ENCODE measurements around the gene SPSB4.
"Not testable (repeated sequence)": the region's sequence is repeated elsewhere in the genome, so short reads cannot be mapped to it uniquely, and the experiment has no call there.

The SPSB4 gene

GRCh38 chr3:141095546-141095937, 44.4 kb downstream of the SPSB4 start:
- DNase-seq (ENCODE audit: low spot score): no peak

- no peak for DNase-seq (ENCODE audit: low spot score)
Measured at GRCh38 chr3:141096164-141096563, 45.0 kb downstream of the SPSB4 start.

- DNase-seq (ENCODE audit: low spot score): no peak
Measured at GRCh38 chr3:141096981-141097380, 45.8 kb downstream of the SPSB4 start.

- DNase-seq (ENCODE audit: low spot score): no peak
Measured at GRCh38 chr3:141100112-141100511, 49.0 kb downstream of the SPSB4 start.

GRCh38 chr3:141100531-141101320, 49.6 kb downstream of the SPSB4 start:
- no peak for DNase-seq (ENCODE audit: low spot score)

- no peak for DNase-seq (ENCODE audit: low spot score)
Measured at GRCh38 chr3:141102372-141102771, 51.2 kb downstream of the SPSB4 start.

GRCh38 chr3:141103067-141103466, 51.9 kb downstream of the SPSB4 start:
- DNase-seq (ENCODE audit: low spot score): no peak

GRCh38 chr3:141103503-141103902, 52.4 kb downstream of the SPSB4 start:
- DNase-seq (ENCODE audit: low spot score): no peak

- peak; percentile 95 for DNase-seq (ENCODE audit: low spot score)
Measured at GRCh38 chr3:141104151-141104821, 53.1 kb downstream of the SPSB4 start.

- DNase-seq (ENCODE audit: low spot score): peak; percentile 74
Measured at GRCh38 chr3:141105828-141106628, 54.9 kb downstream of the SPSB4 start.

- DNase-seq (ENCODE audit: low spot score): no peak
Measured at GRCh38 chr3:141106842-141107241, 55.7 kb downstream of the SPSB4 start.

- no peak for DNase-seq (ENCODE audit: low spot score)
Measured at GRCh38 chr3:141108039-141108438, 56.9 kb downstream of the SPSB4 start.

GRCh38 chr3:141109751-141110150, 58.6 kb downstream of the SPSB4 start:
- no peak for DNase-seq (ENCODE audit: low spot score)

- DNase-seq (ENCODE audit: low spot score): no peak
Measured at GRCh38 chr3:141110322-141110721, 59.2 kb downstream of the SPSB4 start.

- no peak for DNase-seq (ENCODE audit: low spot score)
Measured at GRCh38 chr3:141111364-141112155, 60.4 kb downstream of the SPSB4 start.

GRCh38 chr3:141112686-141113297, 61.6 kb downstream of the SPSB4 start:
- DNase-seq (ENCODE audit: low spot score): no peak

GRCh38 chr3:141113680-141114079, 62.5 kb downstream of the SPSB4 start:
- not testable (repeated sequence) for DNase-seq (ENCODE audit: low spot score)

- no peak for DNase-seq (ENCODE audit: low spot score)
Measured at GRCh38 chr3:141114179-141114745, 63.1 kb downstream of the SPSB4 start.

GRCh38 chr3:141114816-141115460, 63.8 kb downstream of the SPSB4 start:
- DNase-seq (ENCODE audit: low spot score): peak; percentile 23

- DNase-seq (ENCODE audit: low spot score): no peak
Measured at GRCh38 chr3:141115789-141116541, 64.8 kb downstream of the SPSB4 start.
